Panc1 (cell line): ENCODE measurements around the gene COL4A2. TPM values are rescaled to one million over a fixed set of nuclear protein-coding genes. Genes with fewer than 3 reads are reported as not detected.

Experiments used
- ATAC-seq: fragments of 200-7000 bp; cut with Tn5 transposase; 2 replicates; pipeline ENCODE4 v1.9.1; 2020; ENCODE audit warnings: mild to moderate bottlenecking, moderate library complexity
- BruUV-seq: library from RNA; stranded (reverse); fragments of 400-500 nt; replicated peaks from 2 replicates; lab custom pipeline; 2021; lab: Mats Ljungman, UMichigan
- CTCF ChIA-PET: fragments of 300-600 bp; sonication (Branson Sonifier 250); formaldehyde crosslinking; loops from one replicate; lab custom pipeline; 2022; ENCODE audit warnings: antibody characterized with exemption; lab: Charles Lee
- POLR2A ChIA-PET: fragments of 300-600 bp; sonication (Branson Sonifier 250); formaldehyde crosslinking; loops from one replicate; lab custom pipeline; 2022; ENCODE audit warnings: antibody characterized with exemption; lab: Charles Lee
- DNase-seq: peaks from one replicate; pipeline ENCODE4 v3.0.0-alpha.2; 2010; ENCODE audit warnings: low read depth, low spot score
- H3K27ac ChIP-seq: 2 replicates; pipeline ENCODE4 v1.5.1; 2011; ENCODE audit warnings: mild to moderate bottlenecking, low read length, inconsistent platforms
- H3K27me3 ChIP-seq: fragments of 200-500 bp; sonication (Bioruptor generic); 2 replicates; pipeline ENCODE4 v1.6.0; 2014; ENCODE audit warnings: low read length, inconsistent platforms; ENCODE audit not compliant: control insufficient read depth, insufficient read depth
- H3K36me3 ChIP-seq: fragments of 200-500 bp; sonication (Bioruptor generic); 2 replicates; pipeline ENCODE4 v1.5.1; 2014; ENCODE audit warnings: inconsistent platforms, mild to moderate bottlenecking, low read length, moderate library complexity; ENCODE audit not compliant: control insufficient read depth, insufficient read depth
- H3K4me1 ChIP-seq: 2 replicates; pipeline ENCODE4 v1.5.1; 2011; ENCODE audit warnings: inconsistent platforms, mild to moderate bottlenecking, low read length, moderate library complexity; ENCODE audit not compliant: control insufficient read depth, insufficient read depth
- H3K4me3 ChIP-seq, 2 experiments: 2 replicates each; pipeline ENCODE4 v1.5.1; 2011 to 2012; ENCODE audit warnings: low read depth in 2 of 2, low read length in 2 of 2, mild to moderate bottlenecking in 2 of 2, inconsistent platforms in 1 of 2, moderate library complexity in 1 of 2
- H3K9me3 ChIP-seq: fragments of 200-500 bp; sonication (Bioruptor generic); 2 replicates; pipeline ENCODE4 v1.5.1; 2014; ENCODE audit warnings: low read depth, mild to moderate bottlenecking, inconsistent platforms, low read length, moderate library complexity; ENCODE audit not compliant: control insufficient read depth, insufficient read depth
- CTCF ChIP-seq: fragments of 450-650 bp; IDR thresholded peaks from 2 replicates; pipeline ENCODE4 v1.5.1; 2017; ENCODE audit warnings: mild to moderate bottlenecking
- POLR2AphosphoS5 ChIP-seq: IDR thresholded peaks from 2 replicates; pipeline ENCODE4 v1.6.1; 2012; ENCODE audit warnings: mild to moderate bottlenecking, low read depth, low read length, moderate library complexity
- REST ChIP-seq, 2 experiments: IDR thresholded peaks; 2 replicates each; pipeline ENCODE4 v1.6.1; 2011 to 2012; ENCODE audit warnings: low read depth in 2 of 2, control low read depth in 1 of 2, low read length in 1 of 2, mild to moderate bottlenecking in 1 of 2, moderate library complexity in 1 of 2; ENCODE audit not compliant: insufficient read depth in 1 of 2
- SIN3A ChIP-seq: IDR thresholded peaks from 2 replicates; pipeline ENCODE4 v1.6.1; 2012; ENCODE audit warnings: low read depth, mild to moderate bottlenecking, low read length, moderate library complexity, borderline replicate concordance; ENCODE audit not compliant: insufficient read depth
- TCF7L2 ChIP-seq: IDR thresholded peaks from 2 replicates; pipeline ENCODE4 v1.6.1; 2011; ENCODE audit warnings: mild to moderate bottlenecking, low read depth, low read length, inconsistent platforms
- in situ Hi-C: cut with HindIII; loops from 2 replicates; pipeline ENCODE4 v1.10.0; 2016; ENCODE audit warnings: low sequenced_read_pairs, low pct_unique_long_range_greater_than_20kb
- intact Hi-C: fragments of 100-400 bp; cut with micrococcal nuclease; formaldehyde crosslinking; loops from one replicate; pipeline ENCODE4 v1.10.0; 2022; ENCODE audit not compliant: unreplicated experiment
- total RNA-seq: library from RNA; stranded (reverse); gene quantifications from one replicate; pipeline ENCODE4 v1.2.1, GENCODE V29; 2021; ENCODE audit not compliant: unreplicated experiment

Gene COL4A2
- total RNA-seq, 1 experiment from 2014 or later = 3.0 TPM

- ChIA-PET CTCF (no interaction called here), POLR2A (no interaction called here)
- no peaks in the 10 kb centered on the region for H3K4me1 ChIP-seq
- ATAC-seq (no peak), DNase-seq (no peak)
- BruUV-seq = no TSS peak
- TF ChIP-seq TCF7L2 (no peak), CTCF (no peak), REST (IDR thresholded peaks at IDR 0.05; ENCODE audit: insufficient read depth in 1 of 2, low read depth in 2 of 2, low read length in 1 of 2) (no peak), POLR2AphosphoS5 (no peak), SIN3A (no peak)
- intact Hi-C loops = no loop called here
- in situ Hi-C loops = no loop called here
- no peak overlapping the region for H3K4me3 ChIP-seq
- no peaks in the 10 kb centered on the region for H3K9me3 ChIP-seq
- H3K36me3 ChIP-seq = no peaks in the 10 kb centered on the region
- H3K27me3 ChIP-seq = no peaks in the 10 kb centered on the region
- H3K27ac ChIP-seq = no peak overlapping the region
Observed at GRCh38 chr13:110423689-110424302, 116.7 kb downstream of the COL4A2 start.

GRCh38 chr13:110424569-110425443, 117.7 kb downstream of the COL4A2 start:
- DNase-seq (no peak), ATAC-seq (no peak)
- BruUV-seq = no TSS peak
- Histone ChIP-seq H3K27ac (no peak overlapping the region), H3K9me3 (no peaks in the 10 kb centered on the region), H3K27me3 (no peaks in the 10 kb centered on the region), H3K4me1 (no peaks in the 10 kb centered on the region), H3K4me3 (no peak overlapping the region), H3K36me3 (no peaks in the 10 kb centered on the region)
- intact Hi-C loops (no loop called here), in situ Hi-C loops (no loop called here)
- ChIA-PET POLR2A (no interaction called here), CTCF (no interaction called here)
- no peak for TF ChIP-seq REST (IDR thresholded peaks at IDR 0.05; ENCODE audit: insufficient read depth in 1 of 2, low read depth in 2 of 2, low read length in 1 of 2)
- no peak for TF ChIP-seq TCF7L2
- no peak for TF ChIP-seq POLR2AphosphoS5
- TF ChIP-seq SIN3A = no peak
- no peak for TF ChIP-seq CTCF
